ENCODE results near the gene CD247.

CD247 gene

GRCh38 chr1:167507719-167508118, 10.6 kb downstream of the CD247 start:
- Mint-ChIP-seq H3K36me3 (peaks cover 39% of the 10 kb centered on the region), H3K4me3 (peak overlapping the region; percentile 61), H3K27me3 (no peaks in the 10 kb centered on the region), H3K4me1 (peaks cover 99% of the 10 kb centered on the region), H3K27ac (peak overlapping the region; percentile 92), H3K9me3 (no peaks in the 10 kb centered on the region)

- Mint-ChIP-seq H3K4me3 (peak overlapping the region; percentile 66), H3K9me3 (no peaks in the 10 kb centered on the region), H3K4me1 (peaks cover 98% of the 10 kb centered on the region), H3K36me3 (peaks cover 43% of the 10 kb centered on the region), H3K27me3 (no peaks in the 10 kb centered on the region), H3K27ac (peak overlapping the region; percentile 96)
Measured at GRCh38 chr1:167504467-167504827, 13.9 kb downstream of the CD247 start.

- Mint-ChIP-seq H3K9me3 (no peaks in the 10 kb centered on the region), H3K4me1 (peaks cover 98% of the 10 kb centered on the region), H3K27me3 (no peaks in the 10 kb centered on the region), H3K4me3 (peak overlapping the region; percentile 85), H3K36me3 (peaks cover 40% of the 10 kb centered on the region), H3K27ac (peak overlapping the region; percentile 96)
Measured at GRCh38 chr1:167503626-167504466, 14.5 kb downstream of the CD247 start.

GRCh38 chr1:167502719-167503462, 15.4 kb downstream of the CD247 start:
- no peaks in the 10 kb centered on the region for H3K27me3 Mint-ChIP-seq
- H3K4me3 Mint-ChIP-seq = peak overlapping the region; percentile 85
- H3K27ac Mint-ChIP-seq = peak overlapping the region; percentile 96
- peaks cover 99% of the 10 kb centered on the region for H3K4me1 Mint-ChIP-seq
- peaks cover 37% of the 10 kb centered on the region for H3K36me3 Mint-ChIP-seq
- H3K9me3 Mint-ChIP-seq = no peaks in the 10 kb centered on the region

GRCh38 chr1:167502192-167502551, 16.2 kb downstream of the CD247 start:
- H3K4me3 Mint-ChIP-seq = peak overlapping the region; percentile 85

GRCh38 chr1:167501515-167502191, 16.7 kb downstream of the CD247 start:
- H3K4me3 Mint-ChIP-seq = peak overlapping the region; percentile 85

More at GRCh38 chr1:167502192-167502551, 16.2 kb downstream of the CD247 start:
- Mint-ChIP-seq H3K36me3 (peaks cover 31% of the 10 kb centered on the region), H3K27ac (peak overlapping the region; percentile 96), H3K4me1 (peaks cover 99% of the 10 kb centered on the region), H3K27me3 (no peaks in the 10 kb centered on the region), H3K9me3 (no peaks in the 10 kb centered on the region)

GRCh38 chr1:167500283-167500860, 18.0 kb downstream of the CD247 start:
- Mint-ChIP-seq H3K4me1 (peaks cover 99% of the 10 kb centered on the region), H3K36me3 (peaks cover 29% of the 10 kb centered on the region), H3K27me3 (no peaks in the 10 kb centered on the region), H3K4me3 (peak overlapping the region; percentile 85), H3K27ac (peak overlapping the region; percentile 99), H3K9me3 (no peaks in the 10 kb centered on the region)

More at GRCh38 chr1:167501515-167502191, 16.7 kb downstream of the CD247 start:
- Mint-ChIP-seq H3K36me3 (peaks cover 33% of the 10 kb centered on the region), H3K27ac (peak overlapping the region; percentile 96), H3K4me1 (peaks cover 99% of the 10 kb centered on the region), H3K9me3 (no peaks in the 10 kb centered on the region), H3K27me3 (no peaks in the 10 kb centered on the region)

GRCh38 chr1:167499664-167500101, 18.6 kb downstream of the CD247 start:
- Mint-ChIP-seq H3K4me3 (peak overlapping the region; percentile 66), H3K4me1 (peaks cover 99% of the 10 kb centered on the region), H3K9me3 (no peaks in the 10 kb centered on the region), H3K27me3 (no peaks in the 10 kb centered on the region), H3K36me3 (peaks cover 29% of the 10 kb centered on the region), H3K27ac (peak overlapping the region; percentile 99)

- no peaks in the 10 kb centered on the region for H3K27me3 Mint-ChIP-seq
- H3K27ac Mint-ChIP-seq = peak overlapping the region; percentile 99
- H3K4me3 Mint-ChIP-seq = peak overlapping the region; percentile 66
- peaks cover 26% of the 10 kb centered on the region for H3K36me3 Mint-ChIP-seq
- H3K9me3 Mint-ChIP-seq = no peaks in the 10 kb centered on the region
- peaks cover 99% of the 10 kb centered on the region for H3K4me1 Mint-ChIP-seq
Measured at GRCh38 chr1:167499106-167499505, 19.2 kb downstream of the CD247 start.

GRCh38 chr1:167496797-167497619, 21.3 kb downstream of the CD247 start:
- H3K4me3 Mint-ChIP-seq = peak overlapping the region; percentile 71
- no peaks in the 10 kb centered on the region for H3K9me3 Mint-ChIP-seq
- no peaks in the 10 kb centered on the region for H3K27me3 Mint-ChIP-seq
- H3K4me1 Mint-ChIP-seq = peaks cover 98% of the 10 kb centered on the region
- H3K36me3 Mint-ChIP-seq = peaks cover 16% of the 10 kb centered on the region
- H3K27ac Mint-ChIP-seq = peak overlapping the region; percentile 77

- H3K9me3 Mint-ChIP-seq = no peaks in the 10 kb centered on the region
- peak overlapping the region; percentile 74 for H3K4me3 Mint-ChIP-seq
- peaks cover 99% of the 10 kb centered on the region for H3K4me1 Mint-ChIP-seq
- no peaks in the 10 kb centered on the region for H3K27me3 Mint-ChIP-seq
- peak overlapping the region; percentile 98 for H3K27ac Mint-ChIP-seq
- peaks cover 9% of the 10 kb centered on the region for H3K36me3 Mint-ChIP-seq
Measured at GRCh38 chr1:167493372-167493771, 25.0 kb downstream of the CD247 start.

GRCh38 chr1:167492481-167492910, 25.8 kb downstream of the CD247 start:
- Mint-ChIP-seq H3K27me3 (no peaks in the 10 kb centered on the region), H3K4me3 (peak overlapping the region; percentile 85), H3K4me1 (peaks cover 99% of the 10 kb centered on the region), H3K27ac (peak overlapping the region; percentile 100), H3K36me3 (peaks cover 9% of the 10 kb centered on the region), H3K9me3 (no peaks in the 10 kb centered on the region)

GRCh38 chr1:167491586-167492461, 26.5 kb downstream of the CD247 start:
- H3K9me3 Mint-ChIP-seq = no peaks in the 10 kb centered on the region
- H3K27me3 Mint-ChIP-seq = no peaks in the 10 kb centered on the region
- H3K36me3 Mint-ChIP-seq = peaks cover 8% of the 10 kb centered on the region
- peaks cover 99% of the 10 kb centered on the region for H3K4me1 Mint-ChIP-seq
- H3K4me3 Mint-ChIP-seq = peak overlapping the region; percentile 85
- peak overlapping the region; percentile 100 for H3K27ac Mint-ChIP-seq

GRCh38 chr1:167490765-167491164, 27.6 kb downstream of the CD247 start:
- no peaks in the 10 kb centered on the region for H3K9me3 Mint-ChIP-seq
- peak overlapping the region; percentile 98 for H3K27ac Mint-ChIP-seq
- no peaks in the 10 kb centered on the region for H3K27me3 Mint-ChIP-seq
- H3K36me3 Mint-ChIP-seq = peaks cover 11% of the 10 kb centered on the region
- H3K4me3 Mint-ChIP-seq = peak overlapping the region; percentile 86
- H3K4me1 Mint-ChIP-seq = peaks cover 99% of the 10 kb centered on the region
